Naive thymus-derived CD4-positive, alpha-beta T cell (primary cell): ENCODE results near the gene SCAF4. TPM values are rescaled to one million over a fixed set of nuclear protein-coding genes. Genes with fewer than 3 reads are reported as not detected.
A peak's percentile ranks its signal among the peaks of the same experiment; 100 is the strongest.

ENCODE experiments used
- ATAC-seq: fragments of 150-1000 bp; cut with Tn5 transposase; 2 replicates; pipeline ENCODE4 v1.10.0; 2021; ENCODE audit warnings: mild to moderate bottlenecking, moderate library complexity
- CTCF ChIA-PET: fragments of 350-600 bp; sonication (Branson Sonifier 250); formaldehyde crosslinking; loops from one replicate; lab custom pipeline; 2021; ENCODE audit warnings: antibody characterized with exemption; lab: Charles Lee
- POLR2A ChIA-PET: fragments of 350-600 bp; sonication (Branson Sonifier 250); formaldehyde crosslinking; loops from one replicate; lab custom pipeline; 2021; ENCODE audit warnings: antibody characterized with exemption, inconsistent platforms; lab: Charles Lee
- DNase-seq, 9 donors: peaks; one replicate each; pipeline versions ENCODE4 v3.0.0 to v3.0.0-alpha.2; 2020 to 2022; ENCODE audit warnings: mixed read lengths in 1 of 9
- H3K27ac ChIP-seq: one replicate; pipeline ENCODE4 v1.7.0; 2013; ENCODE audit warnings: mild to moderate bottlenecking, low read depth, low read length, moderate library complexity
- H3K27me3 ChIP-seq, 2 donors: one replicate each; pipeline ENCODE4 v1.7.0; 2013; ENCODE audit warnings: low read length in 2 of 2, mild to moderate bottlenecking in 2 of 2, moderate library complexity in 2 of 2; ENCODE audit not compliant: control insufficient read depth in 2 of 2, insufficient read depth in 2 of 2
- H3K36me3 ChIP-seq, 3 experiments: 1 replicate in 2 of 3; 2 replicates in 1 of 3; pipeline ENCODE4 v1.7.0; 2013; ENCODE audit warnings: low read length in 3 of 3, mild to moderate bottlenecking in 3 of 3, moderate library complexity in 1 of 3; ENCODE audit not compliant: insufficient read depth in 3 of 3, control insufficient read depth in 2 of 3
- H3K4me1 ChIP-seq, 2 donors: one replicate each; pipeline ENCODE4 v1.7.0; 2013; ENCODE audit warnings: low read length in 2 of 2, mild to moderate bottlenecking in 2 of 2, moderate library complexity in 1 of 2; ENCODE audit not compliant: control insufficient read depth in 2 of 2, insufficient read depth in 2 of 2
- H3K4me3 ChIP-seq: 2 replicates; pipeline ENCODE4 v1.7.0; 2013; ENCODE audit warnings: mild to moderate bottlenecking, low read length
- H3K9me3 ChIP-seq, 3 experiments: 1 replicate in 2 of 3; 2 replicates in 1 of 3; pipeline ENCODE4 v1.7.0; 2013; ENCODE audit warnings: low read length in 3 of 3; ENCODE audit not compliant: control insufficient read depth in 2 of 3
- H3K27ac Mint-ChIP-seq, 9 donors: one replicate each; pipeline ENCODE4 v1.8.0; 2020 to 2022; ENCODE audit warnings: mixed read lengths in 9 of 9, mild to moderate bottlenecking in 8 of 9, moderate library complexity in 5 of 9, inconsistent platforms in 2 of 9
- H3K27me3 Mint-ChIP-seq, 5 donors: one replicate each; pipeline ENCODE4 v1.8.0; 2021 to 2022; ENCODE audit warnings: mixed read lengths in 5 of 5, mild to moderate bottlenecking in 1 of 5
- H3K36me3 Mint-ChIP-seq, 5 donors: one replicate each; pipeline ENCODE4 v1.8.0; 2020 to 2022; ENCODE audit warnings: mixed read lengths in 5 of 5, mild to moderate bottlenecking in 3 of 5, inconsistent platforms in 1 of 5
- H3K4me1 Mint-ChIP-seq, 7 donors: one replicate each; pipeline ENCODE4 v1.8.0; 2020 to 2022; ENCODE audit warnings: mixed read lengths in 7 of 7, mild to moderate bottlenecking in 3 of 7, inconsistent platforms in 1 of 7
- H3K4me3 Mint-ChIP-seq, 10 donors: one replicate each; pipeline ENCODE4 v1.8.0; 2020 to 2022; ENCODE audit warnings: mild to moderate bottlenecking in 10 of 10, mixed read lengths in 10 of 10, moderate library complexity in 6 of 10, inconsistent platforms in 2 of 10
- H3K9me3 Mint-ChIP-seq, 11 donors: one replicate each; pipeline ENCODE4 v1.8.0; 2020 to 2022; ENCODE audit warnings: mixed read lengths in 11 of 11, mild to moderate bottlenecking in 4 of 11, inconsistent platforms in 1 of 11, moderate library complexity in 1 of 11
- intact Hi-C, 2 donors: fragments of 100-400 bp; cut with micrococcal nuclease; formaldehyde crosslinking; loops; one replicate each; pipeline ENCODE4 v1.15.1; 2023
- polyA plus RNA-seq, 2 donors: library from polyadenylated mRNA; unstranded; fragments of 300-500 nt; fragmentation: Illumina TruSeq; gene quantifications; one replicate each; pipeline ENCODE4 v1.2.3, GENCODE V29; 2021
- total RNA-seq, 6 experiments: library from RNA in 5 of 6; stranded (reverse) in 5 of 6; gene quantifications; 1 replicate in 5 of 6; 2 replicates in 1 of 6; pipeline ENCODE4 v1.2.3 and lab custom pipeline; 2021 to 2026

The SCAF4 gene
- total and polyA plus RNA-seq, 7 experiments from 2014 or later, result 20.4 to 69.7 (median 58.9) TPM

DNA sequence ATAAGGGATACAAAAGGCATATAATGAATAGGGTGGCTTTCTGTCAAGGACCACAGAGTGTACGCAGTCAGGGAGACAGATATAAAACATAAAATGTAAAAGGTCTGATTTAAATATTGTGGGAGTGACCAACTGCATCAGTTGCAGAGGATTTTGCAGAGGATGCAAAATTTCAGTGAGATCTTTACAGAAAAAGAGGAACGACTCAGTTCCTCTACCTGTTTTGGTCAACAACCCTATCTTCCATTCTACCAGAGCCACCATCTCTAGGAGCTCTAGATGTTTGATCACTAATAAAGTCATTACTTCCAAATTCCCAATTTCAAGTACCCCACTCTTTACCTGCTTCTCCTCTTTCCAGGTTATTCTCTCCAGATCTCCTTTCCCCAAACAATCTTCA lies 56.0 kb downstream of the SCAF4 start:
- intact Hi-C loops, result no loop called here
- CTCF ChIA-PET, result no interaction called here
- H3K27ac ChIP-seq, result no peak overlapping the region

DNA sequence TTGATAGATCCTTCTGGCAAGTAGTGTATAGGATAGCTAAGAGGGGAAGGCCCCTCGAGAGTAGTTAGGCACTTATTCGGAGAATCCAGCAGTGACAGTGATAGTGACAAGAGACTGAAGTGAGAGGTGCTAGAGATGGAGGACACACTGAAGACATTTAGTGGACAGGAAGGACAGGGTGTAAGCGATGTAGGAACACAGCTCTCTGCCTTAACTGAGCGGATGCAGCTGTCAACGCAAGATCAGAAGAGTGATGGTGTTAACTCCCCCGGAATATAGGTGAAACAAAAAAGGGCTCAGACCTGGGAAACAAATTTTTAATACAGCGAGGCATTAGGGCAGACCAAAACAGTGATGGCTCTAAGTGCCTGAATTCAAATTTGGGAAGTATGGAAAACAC lies 56.6 kb downstream of the SCAF4 start:
- DNase-seq, result no peak
- Histone ChIP-seq H3K27me3 (no peaks in the 10 kb centered on the region), H3K9me3 (no peaks in the 10 kb centered on the region), H3K27ac (no peak overlapping the region), H3K4me3 (no peak overlapping the region), H3K4me1 (no peaks in the 10 kb centered on the region), H3K36me3 (peaks cover 0 to 21% (median 2%) of the 10 kb centered on the region in 3 experiments)
- Mint-ChIP-seq H3K4me3 (no peak overlapping the region), H3K27me3 (no peaks in the 10 kb centered on the region), H3K36me3 (peaks cover 4 to 17% (median 8%) of the 10 kb centered on the region in 5 donors), H3K4me1 (peaks cover 0 to 3% (median 0%) of the 10 kb centered on the region in 7 donors), H3K27ac (no peak overlapping the region), H3K9me3 (no peaks in the 10 kb centered on the region)
- CTCF ChIA-PET, result no interaction called here
- POLR2A ChIA-PET, result interaction anchor here (1.1 kb wide), 1 partner anchor 57 kb away, joined by 3 read pairs; the partner anchor contains the start of gene SCAF4
- intact Hi-C loops, result no loop called here
- no peak for ATAC-seq

More for the DNA sequence above, 56.0 kb downstream of the SCAF4 start:
- H3K4me1 ChIP-seq, result no peaks in the 10 kb centered on the region
- no peaks in the 10 kb centered on the region for H3K27me3 ChIP-seq
- Mint-ChIP-seq H3K4me3 (no peak overlapping the region), H3K4me1 (peaks cover 0 to 3% (median 0%) of the 10 kb centered on the region in 7 donors), H3K27me3 (no peaks in the 10 kb centered on the region), H3K9me3 (no peaks in the 10 kb centered on the region), H3K36me3 (peaks cover 4 to 13% (median 8%) of the 10 kb centered on the region in 5 donors), H3K27ac (no peak overlapping the region)
- POLR2A ChIA-PET, result no interaction called here
- DNase-seq (no peak), ATAC-seq (no peak)
- H3K9me3 ChIP-seq, result no peaks in the 10 kb centered on the region
- H3K36me3 ChIP-seq, result peaks cover 0 to 21% (median 0%) of the 10 kb centered on the region in 3 experiments
- no peak overlapping the region for H3K4me3 ChIP-seq

DNA sequence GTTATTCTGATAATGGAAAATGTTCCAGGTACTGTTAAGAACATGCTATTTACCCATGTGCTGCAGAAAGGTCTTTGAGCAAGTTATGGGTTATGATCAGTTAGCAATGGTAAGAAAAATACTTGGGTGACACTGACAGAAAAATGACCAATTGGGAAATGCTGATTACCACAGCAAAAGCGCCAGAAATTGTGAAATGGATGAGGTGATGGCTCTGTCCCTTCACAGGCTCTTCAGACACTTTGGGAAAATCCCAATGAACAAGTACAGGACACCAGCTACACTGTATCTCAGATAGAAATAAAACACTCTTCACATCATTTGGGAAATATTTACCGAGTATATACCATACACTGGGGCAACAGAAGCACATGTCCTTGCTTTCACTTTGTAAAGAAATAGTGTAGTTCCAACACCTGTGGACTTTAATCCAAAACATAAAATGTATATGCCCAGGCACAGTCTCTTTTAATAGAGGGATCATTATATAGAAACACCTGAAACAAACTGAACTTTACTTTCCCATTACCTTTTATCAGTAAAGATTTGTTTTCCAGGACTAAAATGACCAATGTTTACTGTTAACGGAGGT lies 58.5 kb downstream of the SCAF4 start:
- Mint-ChIP-seq H3K4me3 (no peak overlapping the region), H3K27me3 (no peaks in the 10 kb centered on the region), H3K27ac (peak overlapping the region in 3 of 9 donors; percentile 22 to 63 (median 29)), H3K4me1 (peaks cover 1 to 6% (median 4%) of the 10 kb centered on the region in 7 donors), H3K9me3 (no peaks in the 10 kb centered on the region), H3K36me3 (peaks cover 5 to 21% (median 7%) of the 10 kb centered on the region in 5 donors)
- Histone ChIP-seq H3K27ac (no peak overlapping the region), H3K9me3 (no peaks in the 10 kb centered on the region), H3K4me3 (no peak overlapping the region), H3K27me3 (no peaks in the 10 kb centered on the region), H3K36me3 (peaks cover 0 to 30% (median 12%) of the 10 kb centered on the region in 3 experiments), H3K4me1 (no peaks in the 10 kb centered on the region)
- DNase-seq, result no peak
- ChIA-PET POLR2A (no interaction called here), CTCF (no interaction called here)
- intact Hi-C loops, result no loop called here
- ATAC-seq, result no peak

DNA sequence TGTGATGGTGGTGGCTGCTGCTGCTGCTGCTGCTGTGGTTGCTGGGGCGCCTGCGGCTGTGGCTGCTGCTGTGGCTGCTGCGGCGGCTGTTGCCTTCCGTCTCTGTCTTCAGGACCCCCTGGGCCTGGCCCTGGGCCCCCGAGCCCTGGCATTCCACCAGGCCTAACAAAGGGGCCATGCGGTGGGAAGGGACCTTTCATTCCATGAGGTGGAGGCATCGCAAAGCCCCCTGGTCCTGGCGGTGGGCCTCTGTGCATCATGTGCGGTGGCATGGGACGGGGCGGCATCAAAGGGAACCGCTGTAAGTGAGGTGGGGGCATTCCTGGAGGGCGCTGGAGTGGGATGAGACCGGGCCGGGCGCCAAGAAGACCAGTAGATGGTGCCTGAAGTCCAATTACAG lies 60.0 kb downstream of the SCAF4 start:
- Histone ChIP-seq H3K27me3 (no peaks in the 10 kb centered on the region), H3K4me3 (no peak overlapping the region), H3K9me3 (no peaks in the 10 kb centered on the region), H3K4me1 (peaks cover 0 to 1% of the 10 kb centered on the region in 2 donors), H3K27ac (no peak overlapping the region), H3K36me3 (peaks cover 7 to 44% (median 21%) of the 10 kb centered on the region in 3 experiments)
- intact Hi-C loops, result no loop called here
- H3K27ac Mint-ChIP-seq, result peak overlapping the region in 5 of 9 donors; percentile 21 to 65 (median 23)
- H3K9me3 Mint-ChIP-seq, result no peaks in the 10 kb centered on the region
- POLR2A ChIA-PET, result interaction anchor here (1.0 kb wide), 1 partner anchor 11 kb away, joined by 3 read pairs; no protein-coding TSS in a partner anchor
- H3K4me1 Mint-ChIP-seq, result peaks cover 5 to 21% (median 16%) of the 10 kb centered on the region in 7 donors
- H3K36me3 Mint-ChIP-seq, result peaks cover 7 to 36% (median 13%) of the 10 kb centered on the region in 5 donors
- ATAC-seq (no peak), DNase-seq (no peak)
- CTCF ChIA-PET, result no interaction called here
- no peak overlapping the region for H3K4me3 Mint-ChIP-seq
- no peaks in the 10 kb centered on the region for H3K27me3 Mint-ChIP-seq

DNA sequence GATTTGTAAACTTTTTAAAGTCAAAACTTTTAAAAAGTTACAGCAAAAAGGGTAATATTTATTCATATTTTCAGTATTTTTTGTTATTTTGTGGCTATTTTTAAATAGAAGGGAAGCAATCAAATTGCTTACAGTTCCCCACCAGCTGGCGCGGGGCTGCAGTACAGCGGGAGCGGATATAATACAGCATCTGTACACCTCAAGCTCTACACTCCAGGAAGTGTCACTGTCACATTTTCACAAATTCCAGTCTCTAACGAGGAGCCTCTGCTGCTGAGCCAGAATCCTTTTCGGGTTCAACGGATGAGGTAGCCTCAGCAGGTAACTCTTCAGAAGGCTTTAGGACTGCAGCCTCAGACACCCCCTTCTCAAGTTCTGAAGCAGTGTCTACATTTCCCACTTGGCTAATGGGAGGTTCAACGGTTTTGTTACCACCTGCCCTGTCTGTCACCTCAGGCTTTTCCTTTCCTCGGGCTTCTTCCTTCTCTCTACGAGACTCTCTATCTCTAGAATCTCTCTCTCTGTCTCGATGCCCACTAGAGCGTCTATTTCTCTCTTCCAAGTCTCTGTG lies 60.7 kb downstream of the SCAF4 start:
- Mint-ChIP-seq H3K36me3 (peaks cover 11 to 43% (median 17%) of the 10 kb centered on the region in 5 donors), H3K27me3 (no peaks in the 10 kb centered on the region), H3K4me1 (peaks cover 12 to 28% (median 23%) of the 10 kb centered on the region in 7 donors), H3K4me3 (no peak overlapping the region), H3K27ac (peak overlapping the region in 6 of 9 donors; percentile 23 to 81 (median 52)), H3K9me3 (no peaks in the 10 kb centered on the region)
- peaks cover 0 to 7% of the 10 kb centered on the region in 2 donors for H3K4me1 ChIP-seq
- H3K27ac ChIP-seq, result no peak overlapping the region
- POLR2A ChIA-PET, result interaction anchor here (0.6 to 1.4 kb wide), 2 partner anchors 16 to 457 kb away, joined by 4 to 6 read pairs; no protein-coding TSS in a partner anchor
- H3K27me3 ChIP-seq, result no peaks in the 10 kb centered on the region
- no peak for DNase-seq
- no peak for ATAC-seq
- intact Hi-C loops, result no loop called here
- no peaks in the 10 kb centered on the region for H3K9me3 ChIP-seq
- no peak overlapping the region for H3K4me3 ChIP-seq
- H3K36me3 ChIP-seq, result peaks cover 8 to 51% (median 21%) of the 10 kb centered on the region in 3 experiments
- CTCF ChIA-PET, result no interaction called here

DNA sequence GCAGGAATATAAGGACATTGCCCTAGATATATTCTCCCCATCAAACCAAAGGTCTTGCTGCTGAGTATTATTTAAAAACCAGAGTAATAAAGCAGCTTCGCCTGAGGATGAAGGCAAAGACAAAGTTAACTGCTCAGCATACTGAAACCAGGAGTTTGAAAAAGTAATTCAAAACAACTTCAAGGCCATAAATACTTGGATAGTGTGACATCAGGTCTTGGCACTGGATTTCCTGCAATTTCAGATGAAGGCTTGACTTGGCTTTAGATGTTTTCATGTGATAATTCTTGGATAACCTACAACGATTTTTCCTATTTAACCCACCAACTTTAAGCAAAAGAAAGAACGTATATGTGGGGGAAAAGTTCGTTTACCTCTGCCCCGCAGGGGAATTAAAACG lies 61.8 kb downstream of the SCAF4 start:
- Mint-ChIP-seq H3K4me1 (peaks cover 19 to 40% (median 33%) of the 10 kb centered on the region in 7 donors), H3K27ac (peak overlapping the region in 4 of 9 donors; percentile 7 to 18 (median 12)), H3K9me3 (no peaks in the 10 kb centered on the region), H3K4me3 (no peak overlapping the region), H3K27me3 (no peaks in the 10 kb centered on the region), H3K36me3 (peaks cover 11 to 48% (median 21%) of the 10 kb centered on the region in 5 donors)
- H3K4me3 ChIP-seq, result no peak overlapping the region
- DNase-seq, result no peak
- peaks cover 8 to 61% (median 21%) of the 10 kb centered on the region in 3 experiments for H3K36me3 ChIP-seq
- H3K9me3 ChIP-seq, result no peaks in the 10 kb centered on the region
- ChIA-PET POLR2A (interaction anchor here (1.0 to 1.4 kb wide), 3 partner anchors 8 to 15 kb away, joined by 3 to 6 read pairs (median 4); no protein-coding TSS in a partner anchor), CTCF (no interaction called here)
- intact Hi-C loops, result no loop called here
- peaks cover 4 to 10% of the 10 kb centered on the region in 2 donors for H3K4me1 ChIP-seq
- no peak overlapping the region for H3K27ac ChIP-seq
- H3K27me3 ChIP-seq, result no peaks in the 10 kb centered on the region
- no peak for ATAC-seq
